ENCODE results near the gene DOCK3. TPM values are rescaled to one million over a fixed set of nuclear protein-coding genes. Genes with fewer than 3 reads are reported as not detected.

Gene DOCK3
- total RNA-seq, 4 donors from 2014 or later, result 5.5 to 10.0 (median 8.7) TPM

DNA sequence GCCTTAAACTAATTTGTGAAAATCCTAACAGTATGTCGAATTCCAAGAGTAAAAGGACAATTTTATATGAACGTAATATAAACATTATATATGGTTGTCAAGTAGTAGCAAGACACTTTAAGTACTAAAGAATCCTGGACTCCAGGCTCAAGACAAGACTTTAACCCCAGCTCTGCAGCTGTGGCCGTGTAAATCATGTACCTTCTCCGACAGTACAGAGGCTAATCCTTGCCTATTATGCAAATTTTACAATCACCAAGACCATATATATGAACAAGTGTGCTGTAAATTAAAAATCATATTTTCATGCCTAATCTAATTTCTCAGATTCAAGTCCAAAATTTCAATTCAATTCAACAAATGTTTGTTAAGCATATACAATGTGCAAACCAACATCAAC lies 752.2 kb downstream of the DOCK3 start:
- Histone ChIP-seq H3K9me3 (no peaks in the 10 kb centered on the region), H3K4me1 (no peaks in the 10 kb centered on the region), H3K36me3 (peaks cover 0 to 98% of the 10 kb centered on the region in 2 donors), H3K27me3 (no peaks in the 10 kb centered on the region), H3K27ac (no peak overlapping the region), H3K4me3 (no peak overlapping the region)
- 72 to 78% methylated on average over 4 of the region's 4 CpGs for WGBS, 2 donors (ENCODE audit: low coverage in 1 of 2)
- no peak for ATAC-seq
- TF ChIP-seq POLR2AphosphoS5 (IDR thresholded peaks at IDR 0.05) (no peak), EP300 (IDR thresholded peaks at IDR 0.05) (no peak), POLR2A (IDR thresholded peaks at IDR 0.05) (no peak)
- TF ChIP-seq, protein P1, sequence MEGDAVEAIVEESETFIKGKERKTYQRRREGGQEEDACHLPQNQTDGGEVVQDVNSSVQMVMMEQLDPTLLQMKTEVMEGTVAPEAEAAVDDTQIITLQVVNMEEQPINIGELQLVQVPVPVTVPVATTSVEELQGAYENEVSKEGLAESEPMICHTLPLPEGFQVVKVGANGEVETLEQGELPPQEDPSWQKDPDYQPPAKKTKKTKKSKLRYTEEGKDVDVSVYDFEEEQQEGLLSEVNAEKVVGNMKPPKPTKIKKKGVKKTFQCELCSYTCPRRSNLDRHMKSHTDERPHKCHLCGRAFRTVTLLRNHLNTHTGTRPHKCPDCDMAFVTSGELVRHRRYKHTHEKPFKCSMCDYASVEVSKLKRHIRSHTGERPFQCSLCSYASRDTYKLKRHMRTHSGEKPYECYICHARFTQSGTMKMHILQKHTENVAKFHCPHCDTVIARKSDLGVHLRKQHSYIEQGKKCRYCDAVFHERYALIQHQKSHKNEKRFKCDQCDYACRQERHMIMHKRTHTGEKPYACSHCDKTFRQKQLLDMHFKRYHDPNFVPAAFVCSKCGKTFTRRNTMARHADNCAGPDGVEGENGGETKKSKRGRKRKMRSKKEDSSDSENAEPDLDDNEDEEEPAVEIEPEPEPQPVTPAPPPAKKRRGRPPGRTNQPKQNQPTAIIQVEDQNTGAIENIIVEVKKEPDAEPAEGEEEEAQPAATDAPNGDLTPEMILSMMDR (IDR thresholded peaks at IDR 0.05), result no peak

DNA sequence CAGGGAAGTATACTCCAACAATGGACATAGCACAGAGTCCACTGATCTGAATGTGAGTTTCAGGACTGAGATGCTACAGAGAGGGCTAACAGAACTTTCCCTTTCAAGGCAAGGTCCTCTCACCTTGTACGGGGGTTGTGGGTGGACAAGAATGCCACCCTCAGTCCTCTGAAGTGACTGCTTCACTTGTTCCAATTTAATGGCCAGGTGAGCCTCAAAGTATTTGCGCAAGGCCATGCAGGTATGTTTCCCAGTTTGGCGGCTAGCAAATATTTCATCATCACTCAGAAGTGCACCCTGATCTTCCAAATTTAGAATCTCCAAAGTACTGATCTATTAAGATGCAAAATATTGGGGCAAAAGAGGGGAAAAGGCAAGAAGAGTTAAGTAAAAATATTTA lies 754.4 kb downstream of the DOCK3 start:
- ATAC-seq, result no peak
- H3K4me3 ChIP-seq, result no peak overlapping the region
- TF ChIP-seq POLR2A (IDR thresholded peaks at IDR 0.05) (no peak), POLR2AphosphoS5 (IDR thresholded peaks at IDR 0.05) (no peak), EP300 (IDR thresholded peaks at IDR 0.05) (no peak)
- TF ChIP-seq, protein P1 (IDR thresholded peaks at IDR 0.05), result no peak
- no peak overlapping the region for H3K27ac ChIP-seq
- H3K9me3 ChIP-seq, result no peaks in the 10 kb centered on the region
- 86 to 94% methylated on average over 2 of the region's 3 CpGs for WGBS, 2 donors (ENCODE audit: low coverage in 1 of 2)
- no peaks in the 10 kb centered on the region for H3K27me3 ChIP-seq
- H3K4me1 ChIP-seq, result peaks cover 0 to under 1% (median 0%) of the 10 kb centered on the region in 3 donors
- H3K36me3 ChIP-seq, result peaks cover 2 to 98% of the 10 kb centered on the region in 2 donors

Small RNA genes lying within 50 kb of the gene (small RNA-seq; reads per million reads assigned to genes)
- 0 to 1.8 (median 0.73) reads per million in 4 donors for gene MIR4787
- gene PPIAP69, result 0 reads per million in 4 donors

Other genes starting within 250 kb of the DOCK3 start
- 1 to 10 TPM in 1 of 4 donors, under 1 TPM in 3; 0.31 to 1.7 (median 0.66) TPM for gene CACNA2D2, start 171.3 kb upstream of the DOCK3 start, total RNA-seq
- 10 to 100 TPM in 3 of 4 donors, 1 to 10 TPM in 1; 9.7 to 42.8 (median 25.3) TPM for gene C3orf18, start 107.2 kb upstream of the DOCK3 start, total RNA-seq
- gene HEMK1, start 105.4 kb upstream of the DOCK3 start, total RNA-seq, result 10 to 100 TPM in 3 of 4 donors, 1 to 10 TPM in 1; 6.4 to 11.7 (median 11.4) TPM
- 1 to 10 TPM in 3 of 4 donors, under 1 TPM in 1; 0.99 to 9.3 (median 3.6) TPM for gene CISH, start 63.2 kb upstream of the DOCK3 start, total RNA-seq
- 10 to 100 TPM; 18.7 to 30.2 (median 22.4) TPM for gene MAPKAPK3, start 57.8 kb upstream of the DOCK3 start, total RNA-seq

All from gastroesophageal sphincter (tissue), 4 donors.